DOHH2 (cell line): ENCODE results near the gene NOL9.

Experiments
- H3F3A ChIP-seq: fragments of 200-600 bp; sonication (generic), shearing (Covaris generic); 2 replicates; pipeline ENCODE4 v1.6.0; 2016; ENCODE audit warnings: antibody characterized with exemption, mild to moderate bottlenecking; ENCODE audit not compliant: control insufficient read depth, insufficient read depth
- H3K27ac ChIP-seq: fragments of 200-600 bp; sonication (generic); 2 replicates; pipeline ENCODE4 v1.5.1; 2014; ENCODE audit warnings: low read depth, mild to moderate bottlenecking, low read length, moderate library complexity
- H3K27me3 ChIP-seq: fragments of 200-600 bp; sonication (generic); 2 replicates; pipeline ENCODE4 v1.6.1; 2014; ENCODE audit warnings: mild to moderate bottlenecking, low read length, mixed read lengths; ENCODE audit not compliant: control insufficient read depth
- H3K36me3 ChIP-seq: fragments of 200-600 bp; sonication (generic); 2 replicates; pipeline ENCODE4 v1.6.1; 2014; ENCODE audit warnings: mild to moderate bottlenecking, low read length, moderate library complexity, mixed read lengths; ENCODE audit not compliant: control insufficient read depth
- H3K4me1 ChIP-seq: fragments of 200-600 bp; sonication (generic); 2 replicates; pipeline ENCODE4 v1.6.1; 2014; ENCODE audit warnings: mild to moderate bottlenecking, low read length, mixed read lengths; ENCODE audit not compliant: control insufficient read depth
- H3K4me2 ChIP-seq: fragments of 200-600 bp; sonication (generic); 2 replicates; pipeline ENCODE4 v1.6.0; 2014; ENCODE audit warnings: mild to moderate bottlenecking, low read length, moderate library complexity
- H3K4me3 ChIP-seq: fragments of 200-600 bp; sonication (generic); 2 replicates; pipeline ENCODE4 v1.5.1; 2014; ENCODE audit warnings: mild to moderate bottlenecking, low read length, mixed read lengths
- H3K79me2 ChIP-seq: fragments of 200-600 bp; sonication (generic); 2 replicates; pipeline ENCODE4 v1.6.1; 2014; ENCODE audit warnings: mild to moderate bottlenecking, low read length, mixed read lengths; ENCODE audit not compliant: control insufficient read depth
- H3K9me2 ChIP-seq: fragments of 200-600 bp; sonication (generic); replicated peaks from 2 replicates; pipeline ENCODE4 v1.6.1; 2014; ENCODE audit warnings: mild to moderate bottlenecking, low read length, mixed read lengths; ENCODE audit not compliant: control insufficient read depth
- H3K9me3 ChIP-seq: fragments of 200-600 bp; sonication (generic); 2 replicates; pipeline ENCODE4 v1.6.1; 2014; ENCODE audit warnings: antibody characterized with exemption, low read length, mixed read lengths; ENCODE audit not compliant: control insufficient read depth, insufficient read depth
- H4K20me1 ChIP-seq: fragments of 200-600 bp; sonication (generic); 2 replicates; pipeline ENCODE4 v1.6.0; 2014; ENCODE audit warnings: low read depth, mild to moderate bottlenecking, antibody characterized with exemption, low read length, moderate library complexity; ENCODE audit not compliant: control insufficient read depth, insufficient read depth
- EZH2phosphoT487 ChIP-seq: fragments of 200-600 bp; sonication (generic); IDR thresholded peaks from 2 replicates; pipeline ENCODE4 v1.6.1; 2017; ENCODE audit warnings: borderline replicate concordance, mild to moderate bottlenecking, antibody characterized with exemption, low read length, moderate library complexity, mixed read lengths
- TF ChIP-seq, protein P1 (sequence below): fragments of 200-600 bp; sonication (generic); IDR thresholded peaks from one replicate; pipeline ENCODE4 v1.5.1; 2014; ENCODE audit warnings: antibody characterized with exemption, mild to moderate bottlenecking, low read depth, low read length; ENCODE audit not compliant: poor library complexity, severe bottlenecking

The NOL9 gene

DNA sequence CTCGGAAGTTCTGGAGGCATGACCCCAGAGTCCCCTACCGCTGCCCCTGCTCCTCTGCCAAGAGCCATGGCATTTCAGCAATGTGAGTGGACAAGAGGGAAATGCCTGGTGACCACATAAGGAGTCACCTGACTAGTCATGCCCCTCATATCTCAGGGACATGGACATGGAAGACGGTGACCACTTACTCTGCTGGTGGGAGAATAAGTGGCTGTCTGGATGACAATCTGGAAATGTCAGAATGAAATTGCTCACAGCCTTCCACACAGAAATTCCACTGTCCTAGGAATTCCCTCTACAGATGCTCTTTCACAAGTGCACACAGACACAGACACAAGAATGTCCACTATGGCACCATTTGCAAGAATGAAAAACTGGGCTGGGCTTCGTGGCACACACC lies 38.5 kb downstream of the NOL9 start:
- Histone ChIP-seq H3K4me1 (no peaks in the 10 kb centered on the region), H3K4me2 (no peak overlapping the region), H3K4me3 (no peak overlapping the region), H3K27me3 (no peaks in the 10 kb centered on the region), H3K9me3 (no peaks in the 10 kb centered on the region), H4K20me1 (no peaks in the 10 kb centered on the region), H3F3A (no peaks in the 10 kb centered on the region), H3K27ac (no peak overlapping the region), H3K79me2 (no peaks in the 10 kb centered on the region), H3K9me2 (no peaks in the 10 kb centered on the region), H3K36me3 (no peaks in the 10 kb centered on the region)
- no peak for TF ChIP-seq EZH2phosphoT487
- TF ChIP-seq, protein P1, sequence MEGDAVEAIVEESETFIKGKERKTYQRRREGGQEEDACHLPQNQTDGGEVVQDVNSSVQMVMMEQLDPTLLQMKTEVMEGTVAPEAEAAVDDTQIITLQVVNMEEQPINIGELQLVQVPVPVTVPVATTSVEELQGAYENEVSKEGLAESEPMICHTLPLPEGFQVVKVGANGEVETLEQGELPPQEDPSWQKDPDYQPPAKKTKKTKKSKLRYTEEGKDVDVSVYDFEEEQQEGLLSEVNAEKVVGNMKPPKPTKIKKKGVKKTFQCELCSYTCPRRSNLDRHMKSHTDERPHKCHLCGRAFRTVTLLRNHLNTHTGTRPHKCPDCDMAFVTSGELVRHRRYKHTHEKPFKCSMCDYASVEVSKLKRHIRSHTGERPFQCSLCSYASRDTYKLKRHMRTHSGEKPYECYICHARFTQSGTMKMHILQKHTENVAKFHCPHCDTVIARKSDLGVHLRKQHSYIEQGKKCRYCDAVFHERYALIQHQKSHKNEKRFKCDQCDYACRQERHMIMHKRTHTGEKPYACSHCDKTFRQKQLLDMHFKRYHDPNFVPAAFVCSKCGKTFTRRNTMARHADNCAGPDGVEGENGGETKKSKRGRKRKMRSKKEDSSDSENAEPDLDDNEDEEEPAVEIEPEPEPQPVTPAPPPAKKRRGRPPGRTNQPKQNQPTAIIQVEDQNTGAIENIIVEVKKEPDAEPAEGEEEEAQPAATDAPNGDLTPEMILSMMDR, result no peak

GRCh38 chr1:6513320-6513801 lies 41.0 kb downstream of the NOL9 start:
- H4K20me1 ChIP-seq, result no peaks in the 10 kb centered on the region
- H3K4me2 ChIP-seq, result no peak overlapping the region
- H3K79me2 ChIP-seq, result no peaks in the 10 kb centered on the region
- no peaks in the 10 kb centered on the region for H3F3A ChIP-seq
- H3K27ac ChIP-seq, result no peak overlapping the region
- no peaks in the 10 kb centered on the region for H3K36me3 ChIP-seq
- H3K9me3 ChIP-seq, result no peaks in the 10 kb centered on the region
- H3K9me2 ChIP-seq, result no peaks in the 10 kb centered on the region
- TF ChIP-seq EZH2phosphoT487, result no peak
- TF ChIP-seq, protein P1, result no peak
- no peak overlapping the region for H3K4me3 ChIP-seq
- no peaks in the 10 kb centered on the region for H3K4me1 ChIP-seq
- H3K27me3 ChIP-seq, result no peaks in the 10 kb centered on the region

- H3K27me3 ChIP-seq, result no peaks in the 10 kb centered on the region
- H3K9me3 ChIP-seq, result no peaks in the 10 kb centered on the region
- H3K9me2 ChIP-seq, result no peaks in the 10 kb centered on the region
- no peaks in the 10 kb centered on the region for H3K79me2 ChIP-seq
- H3K27ac ChIP-seq, result no peak overlapping the region
- no peak overlapping the region for H3K4me3 ChIP-seq
- H3K4me2 ChIP-seq, result no peak overlapping the region
- H3K4me1 ChIP-seq, result no peaks in the 10 kb centered on the region
- no peaks in the 10 kb centered on the region for H3F3A ChIP-seq
- no peaks in the 10 kb centered on the region for H3K36me3 ChIP-seq
- TF ChIP-seq EZH2phosphoT487, result no peak
- TF ChIP-seq, protein P1, result no peak
- no peaks in the 10 kb centered on the region for H4K20me1 ChIP-seq
Observed at GRCh38 chr1:6512908-6513280, 41.4 kb downstream of the NOL9 start.
